Neural cell (in vitro differentiated cells): ENCODE data around the gene STK17B. TPM values are rescaled to one million over a fixed set of nuclear protein-coding genes. Genes with fewer than 3 reads are reported as not detected.

Experiments used
- H2AFZ ChIP-seq: fragments of 200-600, 300-800 bp; sonication (generic), shearing (Covaris generic); 2 replicates; pipeline ENCODE4 v1.6.0; 2014; ENCODE audit warnings: low read depth, mild to moderate bottlenecking, antibody characterized with exemption, low read length, moderate library complexity
- H3F3A ChIP-seq: fragments of 200-600 bp; shearing (Covaris generic); 2 replicates; pipeline ENCODE4 v1.6.1; 2016; ENCODE audit warnings: mild to moderate bottlenecking, moderate library complexity, mixed read lengths, antibody characterized with exemption, low read length; ENCODE audit not compliant: insufficient read depth, poor library complexity, severe bottlenecking
- H3K27ac ChIP-seq: fragments of 200-600, 300-800 bp; sonication (generic), shearing (Covaris generic); 2 replicates; pipeline ENCODE4 v1.5.1; 2014; ENCODE audit warnings: mild to moderate bottlenecking, low read length, moderate library complexity
- H3K27me3 ChIP-seq: fragments of 300-800, 200-600 bp; sonication (generic), shearing (Covaris generic); 2 replicates; pipeline ENCODE4 v1.6.0; 2014; ENCODE audit warnings: mild to moderate bottlenecking, low read depth, low read length, moderate library complexity; ENCODE audit not compliant: insufficient read depth
- H3K36me3 ChIP-seq: fragments of 300-800, 200-600 bp; sonication (generic), shearing (Covaris generic); 2 replicates; pipeline ENCODE4 v1.5.1; 2014; ENCODE audit warnings: mild to moderate bottlenecking, antibody characterized with exemption, low read length, moderate library complexity; ENCODE audit not compliant: insufficient read depth
- H3K4me2 ChIP-seq: fragments of 300-800, 200-600 bp; sonication (generic), shearing (Covaris generic); 2 replicates; pipeline ENCODE4 v1.6.0; 2014; ENCODE audit warnings: mild to moderate bottlenecking, low read length
- H3K4me3 ChIP-seq: fragments of 300-800, 200-600 bp; sonication (generic), shearing (Covaris generic); 2 replicates; pipeline ENCODE4 v1.5.1; 2014; ENCODE audit warnings: mild to moderate bottlenecking, low read length, moderate library complexity
- H3K79me2 ChIP-seq: fragments of 200-600 bp; shearing (Covaris generic); replicated peaks from 2 replicates; pipeline ENCODE4 v1.6.0; 2014; ENCODE audit warnings: mild to moderate bottlenecking, low read length, moderate library complexity; ENCODE audit not compliant: insufficient read depth
- H3K9ac ChIP-seq: fragments of 300-800, 200-600 bp; sonication (generic), shearing (Covaris generic); 2 replicates; pipeline ENCODE4 v1.6.1; 2016; ENCODE audit warnings: mild to moderate bottlenecking, low read length, mixed read lengths
- H3K9me2 ChIP-seq: fragments of 200-600 bp; shearing (Covaris generic); 2 replicates; pipeline ENCODE4 v1.6.1; 2016; ENCODE audit warnings: mild to moderate bottlenecking, low read length, mixed read lengths; ENCODE audit not compliant: insufficient read depth
- H3K9me3 ChIP-seq: fragments of 200-600, 300-800 bp; sonication (generic), shearing (Covaris generic); 2 replicates; pipeline ENCODE4 v1.6.1; 2016; ENCODE audit warnings: mild to moderate bottlenecking, mixed run types, low read length, moderate library complexity, mixed read lengths
- H4K20me1 ChIP-seq: fragments of 200-600 bp; shearing (Covaris generic); 2 replicates; pipeline ENCODE4 v1.6.1; 2016; ENCODE audit warnings: mild to moderate bottlenecking, mixed run types; ENCODE audit not compliant: insufficient read depth
- CTCF ChIP-seq: fragments of 450-650 bp; IDR thresholded peaks from 2 replicates; pipeline ENCODE4 v1.5.1; 2014; ENCODE audit warnings: antibody characterized with exemption, mild to moderate bottlenecking, moderate library complexity; ENCODE audit not compliant: poor library complexity, severe bottlenecking
- EP300 ChIP-seq: fragments of 450-650 bp; conservative IDR thresholded peaks from 2 replicates; pipeline ENCODE4 v1.6.1; 2014; ENCODE audit warnings: antibody characterized with exemption, mild to moderate bottlenecking, moderate library complexity; ENCODE audit not compliant: poor library complexity, severe bottlenecking
- EZH2 ChIP-seq: fragments of 200-600, 300-800 bp; shearing (Covaris generic), sonication (generic); IDR thresholded peaks from 2 replicates; pipeline ENCODE4 v1.6.1; 2014; ENCODE audit warnings: antibody characterized with exemption, low read length, borderline replicate concordance, mild to moderate bottlenecking; ENCODE audit not compliant: insufficient read depth, poor library complexity, severe bottlenecking
- MXI1 ChIP-seq: fragments of 450-650 bp; conservative IDR thresholded peaks from 2 replicates; pipeline ENCODE4 v1.6.1; 2014; ENCODE audit warnings: antibody characterized with exemption, mild to moderate bottlenecking; ENCODE audit not compliant: poor library complexity, severe bottlenecking
- POLR2AphosphoS5 ChIP-seq: IDR thresholded peaks from 2 replicates; pipeline ENCODE4 v1.6.1; 2012
- RAD21 ChIP-seq: fragments of 450-650 bp; conservative IDR thresholded peaks from 2 replicates; pipeline ENCODE4 v1.6.1; 2014; ENCODE audit warnings: antibody characterized with exemption, mild to moderate bottlenecking, moderate library complexity
- REST ChIP-seq: IDR thresholded peaks from 2 replicates; pipeline ENCODE4 v1.6.1; 2012; ENCODE audit warnings: borderline replicate concordance
- SMC3 ChIP-seq: fragments of 450-650 bp; conservative IDR thresholded peaks from 2 replicates; pipeline ENCODE4 v1.6.1; 2014; ENCODE audit warnings: antibody characterized with exemption, mild to moderate bottlenecking, moderate library complexity; ENCODE audit not compliant: poor library complexity
- TAF1 ChIP-seq: IDR thresholded peaks from 2 replicates; pipeline ENCODE4 v1.6.1; 2012; ENCODE audit warnings: low read depth
- polyA plus RNA-seq: library from polyadenylated mRNA; depleted of rRNA; stranded (reverse); fragments of >200 nt; gene quantifications from 2 replicates; pipeline ENCODE4 v1.2.3, GENCODE V29; 2014

The STK17B gene
- polyA plus RNA-seq, 1 donor from 2014 or later = 0.67 TPM

- TF ChIP-seq CTCF (no peak), RAD21 (no peak)
These were observed 4.5 kb downstream of the STK17B start (continued) for GRCh38 chr2:196166876-196167275.

GRCh38 chr2:196165016-196165415 lies 6.4 kb downstream of the STK17B start:
- H3F3A ChIP-seq = peaks cover 4% of the 10 kb centered on the region
- H3K9me2 ChIP-seq = no peaks in the 10 kb centered on the region
- no peak overlapping the region for H3K9ac ChIP-seq
- TF ChIP-seq TAF1 (no peak), RAD21 (no peak), POLR2AphosphoS5 (no peak), EP300 (no peak), MXI1 (no peak), EZH2 (no peak), SMC3 (no peak), CTCF (no peak), REST (no peak)
- peaks cover 9% of the 10 kb centered on the region for H3K27me3 ChIP-seq
- no peak overlapping the region for H3K27ac ChIP-seq
- no peak overlapping the region for H3K4me3 ChIP-seq
- H3K36me3 ChIP-seq = no peaks in the 10 kb centered on the region
- peaks cover 23% of the 10 kb centered on the region for H3K79me2 ChIP-seq
- no peaks in the 10 kb centered on the region for H4K20me1 ChIP-seq
- no peak overlapping the region for H3K4me2 ChIP-seq
- H2AFZ ChIP-seq = no peak overlapping the region
- no peaks in the 10 kb centered on the region for H3K9me3 ChIP-seq

DNA sequence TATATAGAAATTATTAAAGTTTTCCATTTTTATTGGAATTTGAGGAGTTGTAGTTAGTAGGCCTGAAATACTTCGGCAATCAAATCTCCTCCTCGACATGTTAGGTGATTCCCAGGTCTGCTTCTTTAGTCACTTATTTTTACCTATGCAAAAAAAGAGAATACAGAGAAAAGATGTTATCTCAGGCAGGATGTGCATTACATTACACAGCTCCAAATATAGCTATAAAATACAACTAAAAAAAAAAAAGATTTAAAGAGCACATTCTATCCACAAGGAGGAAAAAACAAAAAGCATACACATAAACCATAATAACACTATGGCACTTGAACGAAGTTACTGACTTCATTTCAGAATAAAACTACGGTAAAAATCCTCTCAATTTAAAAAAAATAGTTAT lies 8.1 kb downstream of the STK17B start:
- Histone ChIP-seq H3K27me3 (no peaks in the 10 kb centered on the region), H3K4me2 (no peak overlapping the region), H4K20me1 (no peaks in the 10 kb centered on the region), H3K4me3 (no peak overlapping the region), H3F3A (no peaks in the 10 kb centered on the region), H2AFZ (no peak overlapping the region), H3K9me3 (no peaks in the 10 kb centered on the region), H3K9ac (no peak overlapping the region), H3K36me3 (no peaks in the 10 kb centered on the region), H3K27ac (no peak overlapping the region), H3K9me2 (no peaks in the 10 kb centered on the region), H3K79me2 (peaks cover 18% of the 10 kb centered on the region)
- TF ChIP-seq EZH2 (no peak), EP300 (no peak), POLR2AphosphoS5 (no peak), MXI1 (no peak), TAF1 (no peak), CTCF (no peak), RAD21 (no peak), REST (no peak), SMC3 (no peak)
